ENCODE measurements around the gene NODAL.

DNA sequence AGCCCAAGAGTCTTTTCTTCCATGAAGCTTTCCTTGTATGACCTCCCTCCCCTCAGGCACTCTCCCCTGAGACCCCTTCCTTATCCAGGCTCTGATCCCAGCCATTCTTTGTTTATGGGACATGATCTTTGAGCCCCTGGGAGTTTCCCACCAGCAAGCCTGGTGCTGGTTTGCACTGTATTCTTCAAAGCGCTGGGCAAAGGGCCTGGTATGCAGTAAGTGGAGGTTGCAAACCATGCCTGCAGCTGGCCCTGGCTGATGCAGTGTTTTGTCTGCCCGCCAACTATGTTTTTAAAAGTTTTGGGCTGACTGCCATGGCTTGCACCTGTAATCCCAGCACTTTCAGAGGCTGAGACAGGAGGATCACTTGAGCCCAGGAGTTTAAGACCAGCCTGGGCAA lies 6.8 kb upstream of the NODAL start:
- no peak for TF ChIP-seq POLR2AphosphoS5 (IDR thresholded peaks at IDR 0.05; ENCODE audit: low read depth, low read length)
- TF ChIP-seq POLR2A (IDR thresholded peaks at IDR 0.05; ENCODE audit: low read depth, low read length), result no peak
